HFFc6 (cell line): Measurements from ENCODE around the gene TRMT2A. TPM values are rescaled to one million over a fixed set of nuclear protein-coding genes. Genes with fewer than 3 reads are reported as not detected.
A peak's percentile ranks its signal among the peaks of the same experiment; 100 is the strongest.

Experiments
- DNase-seq: peaks from one replicate; pipeline ENCODE4 v3.0.0-alpha.2; 2018
- H3K27ac Mint-ChIP-seq: 2 replicates; pipeline ENCODE4 v1.8.0; 2020; ENCODE audit warnings: mild to moderate bottlenecking, mixed read lengths
- H3K27me3 Mint-ChIP-seq: 2 replicates; pipeline ENCODE4 v1.8.0; 2021; ENCODE audit warnings: mild to moderate bottlenecking, moderate library complexity, mixed read lengths; ENCODE audit not compliant: insufficient read depth
- H3K36me3 Mint-ChIP-seq: 2 replicates; pipeline ENCODE4 v1.8.0; 2021; ENCODE audit warnings: low read depth, mixed read lengths
- H3K4me1 Mint-ChIP-seq: 2 replicates; pipeline ENCODE4 v1.8.0; 2020; ENCODE audit warnings: low read depth, mixed read lengths
- H3K4me3 Mint-ChIP-seq: 2 replicates; pipeline ENCODE4 v1.8.0; 2020; ENCODE audit warnings: mild to moderate bottlenecking, moderate library complexity, mixed read lengths
- H3K9me3 Mint-ChIP-seq: 2 replicates; pipeline ENCODE4 v1.8.0; 2020; ENCODE audit warnings: mild to moderate bottlenecking, mixed read lengths
- total RNA-seq, 6 experiments: library from RNA; stranded (reverse); fragmentation: NEBNext Ultra II Directional; extraction: Animal tissue kit (Norgen Biotek cat#: 25700); gene quantifications; 2 replicates in 1 of 6; 3 replicates in 5 of 6; pipeline ENCODE4 v1.2.3, GENCODE V29; 2021
- TF ChIP-seq, protein P1 (sequence below): fragments of 200-600 bp; sonication (generic); IDR thresholded peaks from 2 replicates; pipeline ENCODE4 v1.5.0; 2021; ENCODE audit warnings: antibody characterized with exemption, mild to moderate bottlenecking

The TRMT2A gene
- total RNA-seq, 6 experiments from 2014 or later: 31.1 to 44.9 (median 38.5) TPM

DNA sequence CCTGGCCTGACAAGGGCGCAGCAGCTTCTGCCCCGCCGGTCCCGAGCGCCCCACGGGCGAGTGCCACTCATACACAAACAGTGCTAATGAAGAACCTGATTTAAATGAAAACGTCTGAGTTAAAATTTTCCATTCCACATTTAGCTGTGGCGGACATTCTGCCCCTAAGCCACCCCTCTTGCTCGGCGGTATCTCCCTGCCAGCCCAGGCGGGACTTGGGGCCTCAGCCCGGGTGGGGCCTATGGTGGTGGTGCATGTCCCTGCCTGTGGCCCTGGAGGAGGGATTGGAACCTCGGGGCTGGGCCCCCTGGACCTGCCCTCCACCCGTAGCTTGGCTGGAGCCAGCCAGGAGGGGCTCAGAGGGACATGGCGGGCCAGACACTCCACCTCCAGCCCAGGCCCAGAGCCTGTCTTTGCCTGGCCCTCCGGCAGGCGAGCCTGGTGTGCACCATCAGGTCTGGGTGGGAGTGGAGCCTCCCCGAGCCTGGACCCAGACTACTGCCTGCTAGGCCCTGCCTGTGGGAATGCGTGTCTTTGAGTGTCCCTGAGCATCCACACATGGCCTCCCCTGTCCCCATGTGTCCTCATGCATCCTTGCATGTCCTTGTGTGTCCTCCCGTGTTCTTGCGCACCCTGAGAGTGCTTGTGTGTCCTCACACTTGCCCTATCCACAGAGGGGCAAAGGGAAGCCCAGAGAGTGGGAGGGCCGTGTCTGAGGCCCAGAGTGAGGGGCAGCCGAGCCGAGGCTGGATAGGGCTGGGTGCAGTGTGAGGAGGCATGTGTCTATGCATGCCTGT, 19.0 kb upstream of the TRMT2A start:
- Mint-ChIP-seq H3K4me1 (peaks cover 18% of the 10 kb centered on the region), H3K9me3 (no peaks in the 10 kb centered on the region), H3K27ac (no peak overlapping the region), H3K36me3 (0 out of 2 replicates have a peak, but pooled peaks cover 3% of the 10 kb centered on the region), H3K27me3 (peaks cover 2% of the 10 kb centered on the region; the same call in 1 of the 2 replicates), H3K4me3 (no peak overlapping the region)
- DNase-seq: no peak
- TF ChIP-seq, protein P1, sequence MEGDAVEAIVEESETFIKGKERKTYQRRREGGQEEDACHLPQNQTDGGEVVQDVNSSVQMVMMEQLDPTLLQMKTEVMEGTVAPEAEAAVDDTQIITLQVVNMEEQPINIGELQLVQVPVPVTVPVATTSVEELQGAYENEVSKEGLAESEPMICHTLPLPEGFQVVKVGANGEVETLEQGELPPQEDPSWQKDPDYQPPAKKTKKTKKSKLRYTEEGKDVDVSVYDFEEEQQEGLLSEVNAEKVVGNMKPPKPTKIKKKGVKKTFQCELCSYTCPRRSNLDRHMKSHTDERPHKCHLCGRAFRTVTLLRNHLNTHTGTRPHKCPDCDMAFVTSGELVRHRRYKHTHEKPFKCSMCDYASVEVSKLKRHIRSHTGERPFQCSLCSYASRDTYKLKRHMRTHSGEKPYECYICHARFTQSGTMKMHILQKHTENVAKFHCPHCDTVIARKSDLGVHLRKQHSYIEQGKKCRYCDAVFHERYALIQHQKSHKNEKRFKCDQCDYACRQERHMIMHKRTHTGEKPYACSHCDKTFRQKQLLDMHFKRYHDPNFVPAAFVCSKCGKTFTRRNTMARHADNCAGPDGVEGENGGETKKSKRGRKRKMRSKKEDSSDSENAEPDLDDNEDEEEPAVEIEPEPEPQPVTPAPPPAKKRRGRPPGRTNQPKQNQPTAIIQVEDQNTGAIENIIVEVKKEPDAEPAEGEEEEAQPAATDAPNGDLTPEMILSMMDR: no peak

DNA sequence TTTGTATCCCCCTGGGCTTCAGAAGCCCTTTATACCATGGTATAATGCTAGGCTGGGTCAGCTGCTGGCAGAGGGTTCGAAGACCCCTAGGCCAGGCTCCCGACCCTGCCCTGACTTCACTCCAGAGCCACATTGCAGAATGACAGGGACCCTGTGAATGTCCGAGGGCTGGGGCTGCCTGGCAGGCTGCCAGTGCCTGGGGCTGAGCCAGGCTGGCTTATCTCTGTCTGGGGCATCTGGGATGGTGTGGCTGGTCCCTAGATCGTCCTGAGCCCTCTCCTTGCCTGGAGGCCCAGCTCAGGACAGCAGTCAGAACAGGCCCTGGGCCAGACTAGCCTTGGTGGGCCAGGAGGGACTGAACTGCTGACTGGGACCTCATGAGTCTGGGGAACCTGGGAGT, 18.2 kb upstream of the TRMT2A start:
- TF ChIP-seq, protein P1: no peak
- Mint-ChIP-seq H3K4me1 (peaks cover 18% of the 10 kb centered on the region), H3K27ac (no peak overlapping the region), H3K27me3 (peaks cover 2% of the 10 kb centered on the region; the same call in 1 of the 2 replicates), H3K9me3 (no peaks in the 10 kb centered on the region), H3K36me3 (0 out of 2 replicates have a peak, but pooled peaks cover 3% of the 10 kb centered on the region), H3K4me3 (no peak overlapping the region)
- DNase-seq: no peak

DNA sequence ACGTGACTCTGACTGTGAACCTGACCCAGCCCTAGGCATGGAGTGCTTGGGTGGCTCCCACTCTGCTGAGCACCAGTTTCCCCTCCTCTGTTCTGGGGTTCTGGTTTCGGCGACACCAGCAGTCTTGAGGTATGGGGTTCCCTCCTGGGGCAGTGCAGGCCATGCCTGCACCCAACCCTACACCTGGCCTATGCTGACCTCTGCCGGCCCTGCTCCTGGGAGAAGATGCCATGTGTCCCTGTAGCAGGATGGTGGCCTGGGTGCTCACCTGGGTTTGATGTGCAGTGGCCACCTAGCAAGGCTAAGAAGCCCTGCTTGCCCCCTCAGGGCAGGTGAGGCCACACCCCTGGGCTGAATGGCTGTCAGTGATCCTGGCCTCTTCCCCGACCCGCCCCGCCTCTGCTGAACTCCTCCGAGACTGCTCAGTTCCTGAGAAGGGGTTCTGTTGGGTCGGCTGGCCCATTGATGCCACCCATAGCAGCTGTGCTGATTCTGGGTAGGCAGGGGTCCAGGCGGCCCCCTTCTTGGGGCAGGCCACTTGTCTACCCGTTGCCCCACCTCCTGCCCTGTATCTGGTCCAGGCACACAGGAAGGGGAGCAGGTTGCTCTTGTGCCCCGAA, 17.0 kb upstream of the TRMT2A start:
- H3K4me1 Mint-ChIP-seq: peaks cover 21% of the 10 kb centered on the region
- H3K9me3 Mint-ChIP-seq: no peaks in the 10 kb centered on the region
- H3K27ac Mint-ChIP-seq: peak overlapping the region; percentile 56; the same call in 1 of the 2 replicates
- DNase-seq: no peak
- TF ChIP-seq, protein P1: no peak
- peaks cover 2% of the 10 kb centered on the region for H3K27me3 Mint-ChIP-seq
- peak overlapping the region; percentile 84 for H3K4me3 Mint-ChIP-seq
- no peaks in the 10 kb centered on the region for H3K36me3 Mint-ChIP-seq

DNA sequence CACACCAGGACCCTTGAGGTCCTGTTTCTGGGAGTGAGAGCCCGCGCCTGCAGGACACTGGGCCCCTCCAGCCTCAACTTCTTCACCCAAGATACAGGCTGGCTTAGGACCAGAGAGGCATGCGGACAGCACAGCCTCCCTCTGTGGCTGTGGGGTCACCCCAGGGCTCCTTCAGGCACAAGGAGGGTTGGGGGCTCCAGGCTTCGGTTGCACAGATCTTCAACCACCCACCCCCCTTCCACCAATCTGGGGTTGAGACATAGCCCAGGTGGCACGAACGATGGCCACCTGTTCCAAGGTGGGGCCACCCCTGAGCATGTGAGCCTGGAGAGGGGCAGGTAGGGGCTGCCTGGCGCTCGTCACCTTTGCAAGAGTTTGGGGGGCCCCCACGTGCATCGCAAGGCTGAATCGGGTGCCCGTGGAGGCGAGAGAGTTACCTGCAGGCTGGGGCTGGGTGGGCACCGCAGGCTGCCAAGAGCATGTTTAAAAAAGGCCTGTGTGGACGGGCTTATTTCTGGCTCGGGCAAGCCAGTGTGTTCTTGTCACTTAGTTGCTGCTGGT, 15.7 kb upstream of the TRMT2A start:
- DNase-seq: no peak
- Mint-ChIP-seq H3K27ac (peak overlapping the region; percentile 56), H3K4me3 (peak overlapping the region; percentile 84), H3K27me3 (peaks cover 2% of the 10 kb centered on the region), H3K9me3 (no peaks in the 10 kb centered on the region), H3K4me1 (peaks cover 23% of the 10 kb centered on the region), H3K36me3 (no peaks in the 10 kb centered on the region)
- TF ChIP-seq, protein P1: no peak

DNA sequence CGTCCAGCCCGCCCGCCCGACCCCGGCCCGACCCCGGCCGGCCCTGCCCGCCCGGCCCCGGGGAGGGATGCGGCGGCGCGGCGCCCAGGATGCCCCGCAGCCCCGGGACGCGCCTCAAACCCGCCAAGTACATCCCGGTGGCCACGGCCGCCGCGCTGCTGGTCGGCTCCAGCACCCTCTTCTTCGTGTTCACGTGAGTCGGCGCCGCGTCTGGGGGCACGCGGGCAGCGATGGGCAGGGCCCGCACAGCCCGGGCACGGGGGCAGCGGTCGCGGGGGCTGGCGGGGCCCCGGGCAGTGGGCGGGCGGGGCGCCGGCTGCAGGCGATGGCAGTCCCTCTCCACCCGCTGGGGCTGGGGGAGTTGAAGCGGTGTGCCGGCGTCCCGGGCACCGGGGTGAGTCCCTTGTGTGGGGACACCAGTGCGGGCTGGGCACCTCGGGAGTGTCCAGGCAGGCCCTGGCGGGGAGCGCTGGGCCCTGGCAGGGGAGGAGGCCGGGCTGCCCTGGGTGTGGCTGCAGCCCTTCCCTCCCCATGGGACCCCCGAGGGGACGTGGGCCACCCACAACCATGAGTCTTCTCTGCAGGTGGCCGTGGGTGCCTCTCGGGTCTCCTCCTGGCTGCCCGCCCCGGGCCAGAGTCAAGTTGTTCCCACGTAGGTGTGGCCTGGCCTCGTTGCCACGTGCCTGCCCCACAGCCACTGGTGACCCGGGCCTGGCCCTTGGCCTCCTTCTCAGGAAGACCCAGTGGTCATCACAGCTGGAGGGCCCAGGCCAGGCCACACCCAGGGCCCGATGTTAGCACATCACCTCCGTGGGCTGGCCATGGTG, 15.0 kb upstream of the TRMT2A start:
- Mint-ChIP-seq H3K4me3 (peak overlapping the region; percentile 84), H3K9me3 (no peaks in the 10 kb centered on the region), H3K4me1 (peaks cover 19% of the 10 kb centered on the region), H3K27ac (peak overlapping the region; percentile 56), H3K27me3 (peaks cover 2% of the 10 kb centered on the region), H3K36me3 (peaks cover 5% of the 10 kb centered on the region; the same call in 1 of the 2 replicates)
- no peak for DNase-seq
- TF ChIP-seq, protein P1: no peak
